NCI-H1092 treated with DMSO at 0.1 percent for 48 hours (cell line): ENCODE results near the gene SRA1.
"Not testable (repeated sequence)": the region's sequence is repeated elsewhere in the genome, so short reads cannot be mapped to it uniquely, and the experiment has no call there.

Experiments
- DNase-seq: peaks from one replicate; lab custom pipeline; 2025; lab: John Stamatoyannopoulos, UW

SRA1 gene

DNA sequence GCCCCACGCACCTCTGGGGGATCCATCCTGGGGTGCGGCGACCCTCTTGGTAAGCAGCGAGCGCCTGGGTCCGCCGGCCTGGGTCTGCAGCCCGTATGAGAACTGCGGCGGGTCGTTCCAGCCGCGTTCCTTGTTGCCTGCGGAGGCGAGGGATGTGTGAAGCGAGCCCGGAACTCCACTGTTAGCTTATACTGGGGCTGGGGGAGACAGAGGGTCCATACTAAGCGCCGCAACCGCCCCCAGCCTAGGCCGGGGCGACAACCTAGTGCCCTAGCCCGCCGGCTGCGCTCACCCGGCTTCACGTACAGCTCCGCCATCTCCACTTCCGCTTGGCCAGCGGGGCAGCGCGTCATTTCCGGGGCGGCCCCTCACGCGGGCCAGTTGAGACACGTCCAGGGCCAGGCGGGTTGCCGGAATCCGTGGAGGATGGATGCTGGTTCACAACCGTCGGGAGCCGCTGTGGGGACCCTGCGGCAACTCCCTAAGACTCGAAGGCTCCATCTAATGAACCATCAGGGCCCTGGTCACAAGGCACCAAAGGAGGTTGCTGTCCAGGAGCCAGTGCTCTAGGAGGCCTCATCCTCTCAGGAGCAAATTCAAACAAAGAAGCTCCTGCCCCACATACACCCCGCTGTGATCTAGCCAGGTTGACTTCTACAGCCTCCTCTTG lies at the start of gene SRA1:
Gene SRA1, minus strand, starts transcription at position 338 of the 670 bp plus-strand sequence. Its CDS starts 21 bp downstream, at position 317.
- DNase-seq, result peak; percentile 82

DNA sequence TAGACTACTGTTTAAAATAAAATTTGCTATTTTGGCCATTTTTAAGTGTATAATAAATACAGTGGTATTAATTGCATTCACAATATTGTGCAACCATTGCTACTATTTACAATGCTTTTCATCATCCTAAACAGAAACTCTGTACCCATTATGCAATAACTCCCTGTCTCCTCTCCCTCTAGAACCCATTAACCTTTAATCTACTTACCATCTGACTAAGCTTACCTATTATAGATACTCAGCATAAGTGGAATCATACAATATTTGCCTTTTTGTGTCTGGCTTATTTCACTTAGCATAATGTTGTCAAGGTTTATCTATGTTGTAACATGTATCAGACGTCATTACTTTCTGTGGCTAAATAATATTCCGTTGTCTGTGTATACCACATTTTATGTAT lies 49.8 kb upstream of the SRA1 start:
- DNase-seq, result no peak

DNA sequence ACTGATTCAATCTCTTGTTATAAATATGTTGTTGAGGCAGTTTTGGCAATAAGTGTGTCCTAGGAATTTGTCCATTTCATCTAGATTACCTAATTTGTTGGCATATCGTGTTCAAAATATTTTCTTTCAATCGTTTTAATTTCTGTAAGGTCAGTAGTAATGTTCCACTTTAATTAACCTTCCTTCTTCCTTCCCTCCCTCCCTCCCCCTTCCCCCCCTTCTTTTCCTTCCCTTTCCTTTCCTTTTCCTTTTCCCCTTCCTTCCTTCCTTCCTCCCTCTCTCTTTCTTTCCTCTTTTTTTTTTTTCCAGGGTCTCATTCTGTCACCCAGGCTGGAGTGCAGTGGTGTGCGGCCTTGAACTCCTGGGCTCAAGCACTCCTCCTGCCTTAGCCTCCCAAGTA lies 48.6 kb upstream of the SRA1 start:
- DNase-seq, result no peak

DNA sequence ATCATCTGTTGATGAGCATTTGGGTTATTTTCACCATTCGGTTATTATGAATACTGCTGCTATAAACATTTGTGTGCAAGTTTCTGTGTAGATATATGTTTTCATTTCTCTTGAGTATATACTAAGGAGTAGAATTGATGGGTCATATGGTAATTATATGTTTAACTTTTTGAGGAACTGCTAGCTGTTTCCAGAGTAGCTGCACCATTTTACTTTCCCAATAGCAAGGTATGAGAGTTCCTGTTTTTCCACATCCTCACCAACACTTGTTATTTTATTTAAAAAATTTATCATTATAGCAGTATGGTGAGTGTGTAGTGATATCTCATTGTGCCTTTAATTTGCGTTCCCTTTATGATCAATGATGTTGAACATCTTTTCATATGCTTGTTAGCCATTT lies 46.5 kb upstream of the SRA1 start:
- DNase-seq, result no peak

DNA sequence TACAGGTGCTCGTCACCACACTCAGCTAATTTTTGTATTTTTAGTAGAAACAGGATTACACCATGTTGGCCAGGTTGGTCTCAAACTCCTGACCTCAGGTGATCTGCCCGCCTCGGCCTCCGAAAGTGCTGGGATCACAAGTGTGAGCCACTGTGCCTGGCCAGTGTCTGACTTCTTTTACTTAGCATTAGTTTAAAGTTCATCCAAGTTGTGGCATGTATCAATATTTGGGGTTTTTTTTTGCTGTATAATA lies 46.1 kb upstream of the SRA1 start:
- DNase-seq, result not testable (repeated sequence)

DNA sequence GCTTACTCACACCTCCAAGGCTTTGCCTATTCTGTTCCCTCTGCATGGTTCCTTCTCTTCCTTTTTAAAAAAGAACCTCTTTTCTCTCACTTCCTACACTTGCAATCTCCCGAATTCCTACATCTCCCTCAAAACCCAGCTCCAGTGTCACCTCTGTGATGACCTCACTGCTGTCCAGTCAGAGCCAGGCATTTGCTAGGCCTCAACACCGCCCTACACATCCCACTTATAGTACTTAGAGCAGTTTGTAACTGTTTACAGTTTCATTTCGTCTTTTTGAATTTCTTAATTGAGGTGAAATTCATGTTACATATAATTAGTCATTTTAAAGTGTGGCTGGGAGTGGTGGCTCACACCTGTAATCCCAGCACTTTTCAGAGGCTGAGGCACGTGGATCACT lies 44.9 kb upstream of the SRA1 start:
- DNase-seq, result no peak

DNA sequence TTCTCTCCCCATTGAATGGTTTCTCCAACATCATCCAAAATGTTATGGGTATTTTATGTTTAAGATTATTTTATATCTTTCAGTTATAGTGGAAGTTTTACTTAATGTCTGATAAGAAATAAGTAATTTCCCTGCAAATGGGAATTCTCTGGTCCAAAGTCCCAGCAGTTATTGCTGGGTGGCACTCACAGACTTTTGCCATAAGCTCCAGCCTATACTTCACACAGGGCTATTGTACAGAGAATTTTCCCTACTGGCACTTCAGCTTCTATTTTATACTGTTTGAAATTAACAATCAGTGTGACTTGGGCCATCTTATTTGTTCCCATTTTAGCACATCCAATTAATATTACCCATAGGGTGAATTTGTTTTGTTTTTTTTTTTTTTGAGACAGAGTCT lies 42.8 kb upstream of the SRA1 start:
- DNase-seq, result no peak

DNA sequence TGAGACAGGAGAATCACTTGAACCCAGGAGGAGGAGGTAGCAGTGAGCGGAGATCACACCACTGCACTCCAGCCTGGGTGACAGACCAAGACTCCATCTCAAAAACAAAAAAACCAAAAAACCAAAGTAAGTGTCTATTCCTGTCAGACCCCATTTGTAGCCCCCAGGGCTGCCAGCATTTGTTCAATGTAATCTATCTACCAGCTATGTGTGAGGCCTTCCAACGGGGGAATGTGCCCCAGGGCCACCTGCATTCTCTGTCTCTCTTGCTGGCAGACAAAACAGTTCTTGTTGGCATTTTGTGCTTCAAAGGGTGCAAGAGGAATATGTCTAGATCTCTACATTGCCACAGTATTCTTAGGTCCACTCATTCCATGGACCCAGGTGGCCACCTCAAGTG lies 41.6 kb upstream of the SRA1 start:
- no peak for DNase-seq

DNA sequence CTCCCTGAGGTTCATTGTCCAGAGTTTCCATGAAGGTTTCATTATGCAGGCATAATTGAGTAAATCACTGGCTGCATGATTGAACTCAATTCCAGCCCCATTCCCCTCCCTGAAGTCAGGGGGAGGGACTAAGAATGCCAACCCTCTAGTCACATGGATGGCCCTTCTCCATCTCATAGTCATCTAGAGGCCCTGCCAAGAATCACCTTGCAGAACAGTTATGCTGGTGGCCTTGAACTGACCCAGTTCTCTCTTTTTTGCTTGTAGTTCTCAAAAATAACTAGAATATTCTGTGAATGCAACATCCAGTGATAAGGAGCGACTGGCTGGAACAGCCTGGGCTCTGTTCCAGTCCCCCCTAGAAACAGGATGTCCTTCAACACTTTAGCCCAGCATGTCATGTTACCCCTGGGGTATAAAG lies 39.1 kb upstream of the SRA1 start:
- DNase-seq, result no peak

DNA sequence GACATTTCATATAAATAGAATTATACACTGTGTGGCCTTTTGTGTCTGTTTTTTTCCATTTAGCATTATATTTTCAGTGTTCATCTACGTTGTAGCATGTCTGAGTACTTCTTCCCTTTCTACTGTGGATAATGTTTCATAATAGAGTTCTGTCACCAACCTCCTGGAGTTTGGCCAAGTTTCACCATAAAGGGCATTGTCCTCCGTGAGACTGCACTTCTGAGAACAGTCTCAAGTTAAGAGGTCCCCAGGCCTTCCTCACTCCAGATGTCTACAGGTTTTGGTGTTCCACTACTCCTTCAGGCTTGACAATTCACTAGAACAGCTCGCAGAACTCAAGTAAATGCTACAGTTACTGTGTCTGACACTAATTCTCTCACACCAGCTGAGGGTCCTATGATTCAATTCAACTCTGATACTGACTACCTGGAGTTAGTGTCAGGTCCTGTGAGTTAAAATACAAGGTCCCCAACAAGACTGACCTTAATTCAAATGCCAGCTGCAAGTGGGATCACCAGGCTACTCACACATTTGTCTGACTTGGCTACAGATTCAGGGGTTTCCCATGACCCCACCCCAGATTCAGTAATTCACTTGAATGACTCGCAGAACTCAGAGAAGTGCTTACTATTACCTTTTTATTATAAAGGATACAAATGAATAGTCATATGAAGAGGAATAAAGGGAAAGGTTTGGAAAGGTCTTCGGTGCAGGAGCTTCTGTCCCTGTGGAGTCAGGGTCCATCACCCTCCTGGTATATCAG lies 38.4 kb upstream of the SRA1 start:
- DNase-seq, result no peak

DNA sequence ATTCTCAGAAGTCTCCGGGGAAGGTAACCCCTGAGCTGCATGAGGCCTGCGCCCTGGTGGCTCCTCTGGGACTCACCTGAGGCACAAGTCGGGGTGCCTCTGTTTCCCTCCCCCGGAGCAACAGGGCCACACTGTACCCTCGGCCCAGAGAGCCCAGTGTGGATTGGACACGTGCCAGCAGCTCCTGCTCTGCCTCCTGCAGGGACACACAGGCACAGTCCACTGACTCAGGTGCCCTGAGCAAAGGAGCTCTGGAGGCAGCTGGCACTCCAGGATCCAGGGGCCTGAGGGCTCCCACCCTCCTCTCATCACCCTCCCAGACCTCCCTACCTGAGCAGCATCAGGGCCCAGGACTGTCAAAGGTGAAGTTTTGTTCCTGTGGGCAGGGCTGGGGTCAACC lies 36.9 kb upstream of the SRA1 start:
- no peak for DNase-seq

DNA sequence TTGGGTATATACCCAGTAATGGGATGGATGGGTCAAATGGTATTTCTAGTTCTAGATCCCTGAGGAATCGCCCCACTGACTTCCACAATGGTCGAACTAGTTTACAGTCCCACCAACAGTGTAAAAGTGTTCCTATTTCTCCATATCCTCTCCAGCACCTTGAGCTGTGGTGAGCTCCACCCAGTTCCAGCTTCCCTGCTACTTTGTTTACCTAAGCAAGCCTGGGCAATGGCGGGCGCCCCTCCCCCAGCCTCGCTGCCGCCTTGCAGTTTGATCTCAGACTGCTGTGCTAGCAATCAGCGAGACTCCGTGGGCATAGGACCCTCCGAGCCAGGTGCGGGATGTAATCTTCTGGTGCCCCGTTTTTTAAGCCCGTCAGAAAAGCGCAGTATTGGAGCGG lies 35.8 kb upstream of the SRA1 start:
- DNase-seq, result not testable (repeated sequence)

DNA sequence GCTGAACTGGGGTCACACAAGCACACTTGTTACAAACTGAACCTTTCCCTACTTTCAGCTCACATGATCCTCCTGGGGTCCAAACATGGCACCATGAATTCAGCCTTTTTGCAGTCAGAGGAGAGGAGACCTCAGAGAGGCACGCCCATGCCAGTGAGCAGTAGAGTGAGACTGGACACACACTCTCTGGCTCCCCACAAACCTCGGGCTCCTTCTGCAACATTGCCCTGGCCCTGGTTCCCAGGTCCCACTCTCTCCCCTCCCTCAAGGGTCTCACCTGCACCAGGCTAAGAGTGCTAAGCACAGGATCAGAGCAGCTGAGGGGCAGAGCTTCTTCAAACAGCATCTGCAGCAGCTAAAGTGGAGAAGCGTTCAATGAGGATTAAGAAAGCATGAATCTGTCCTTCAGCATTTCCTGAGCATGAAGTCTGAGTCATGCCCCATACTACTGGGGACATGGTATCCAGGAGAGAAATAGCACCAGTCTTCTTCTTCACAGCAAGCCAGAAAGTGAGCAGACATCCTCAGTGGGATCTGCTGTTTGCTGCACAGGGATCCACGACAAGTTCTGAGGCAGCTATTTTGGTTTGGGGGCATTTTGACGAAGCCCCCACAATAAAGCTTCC lies 34.6 kb upstream of the SRA1 start:
- no peak for DNase-seq

DNA sequence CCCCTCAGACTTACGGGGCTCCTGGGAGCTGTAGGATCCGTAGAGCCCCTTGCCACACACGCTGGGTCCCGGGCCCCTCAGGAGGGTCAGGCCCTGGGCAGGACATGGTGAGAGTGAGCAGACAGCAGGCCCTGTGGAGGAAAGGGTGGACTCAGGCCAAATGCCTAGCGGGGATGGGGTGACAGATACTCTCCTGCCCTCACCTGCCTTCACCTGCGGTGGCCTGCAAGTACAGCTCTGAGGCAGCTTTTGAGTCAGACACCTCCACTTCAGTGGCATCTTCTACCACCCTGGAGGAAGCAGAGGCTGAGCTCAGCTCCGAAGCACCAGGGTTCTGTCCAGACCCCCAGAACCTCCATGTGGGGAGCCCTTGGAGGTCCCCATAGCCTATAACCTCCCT lies 33.6 kb upstream of the SRA1 start:
- DNase-seq, result no peak

DNA sequence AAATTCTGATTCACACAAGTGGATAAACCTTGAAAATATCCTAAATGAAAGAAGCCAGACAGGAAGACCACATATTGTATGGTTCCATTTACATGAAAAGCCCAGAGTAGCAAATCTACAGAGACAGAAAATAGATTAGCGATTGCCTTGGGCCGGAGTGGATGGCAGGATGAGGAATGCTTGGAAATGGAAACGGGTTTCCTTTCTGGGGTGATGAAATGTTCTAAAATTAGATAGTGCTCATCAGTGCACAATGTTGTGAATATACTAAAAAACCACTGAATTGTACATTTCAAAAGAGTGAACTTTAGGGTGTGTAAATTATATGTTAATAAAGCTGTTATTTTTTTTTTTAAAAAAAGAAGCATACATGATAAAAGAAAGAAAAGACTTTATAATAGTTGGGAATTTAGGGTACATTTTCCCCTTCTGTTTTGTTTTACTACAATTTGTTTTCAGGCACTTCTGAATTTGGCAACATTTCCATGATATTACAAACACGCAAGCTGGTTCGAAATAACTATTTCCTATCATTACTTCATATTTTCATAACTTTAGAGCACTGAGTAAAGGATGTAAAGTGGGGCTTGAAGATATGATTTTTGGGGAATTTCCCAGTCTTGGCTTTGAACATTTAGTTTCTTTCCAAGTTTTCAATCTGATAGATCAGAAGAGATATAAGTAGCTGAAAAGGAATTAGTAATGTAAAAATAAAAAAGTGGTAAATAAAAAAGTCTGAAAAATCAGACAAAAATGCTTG lies 31.2 kb upstream of the SRA1 start:
- no peak for DNase-seq

DNA sequence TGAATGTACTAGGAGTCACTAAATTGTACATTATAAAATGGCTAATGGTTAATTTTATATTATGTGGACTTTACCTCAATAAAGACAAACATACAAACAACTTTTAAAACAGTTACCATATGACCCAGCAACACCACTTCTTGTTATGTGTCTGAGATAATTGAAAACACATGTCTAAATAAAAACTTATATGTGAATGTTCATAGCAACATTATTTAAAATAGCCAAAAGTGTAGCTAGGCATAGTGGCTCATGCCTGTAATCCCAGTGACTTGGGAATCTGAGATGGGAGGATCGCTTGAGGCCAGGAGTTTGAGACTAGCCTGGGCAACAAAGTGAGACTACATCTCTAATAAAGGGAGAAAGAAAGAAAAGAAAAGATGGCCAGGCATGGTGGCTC lies 30.2 kb upstream of the SRA1 start:
- DNase-seq, result no peak

DNA sequence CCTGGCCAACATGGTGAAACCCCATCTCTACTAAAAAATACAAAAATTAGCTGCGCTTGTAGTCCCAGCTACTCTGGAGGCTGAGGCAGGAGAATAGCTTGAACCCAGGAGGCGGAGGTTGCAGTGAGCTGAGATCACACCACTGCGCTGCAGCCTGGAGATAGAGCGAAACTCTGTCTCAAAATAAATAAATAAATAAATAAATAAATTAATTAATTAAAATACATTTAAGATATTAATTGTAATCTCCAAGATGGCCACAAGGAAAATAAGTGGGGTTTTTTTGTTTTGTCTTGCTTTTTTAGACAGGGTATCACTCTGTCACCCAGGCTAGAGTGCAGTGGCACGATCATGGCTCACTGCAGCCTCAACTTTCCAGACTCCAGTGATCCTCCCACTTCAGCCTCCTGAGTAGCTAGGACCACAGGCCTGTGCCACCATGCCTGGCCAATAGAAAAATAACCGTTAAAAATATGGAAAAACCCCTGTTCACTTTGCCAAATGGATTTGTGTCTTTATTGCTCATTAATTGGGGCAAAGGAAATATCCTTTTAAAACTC lies 22.0 kb upstream of the SRA1 start:
- DNase-seq, result not testable (repeated sequence)

DNA sequence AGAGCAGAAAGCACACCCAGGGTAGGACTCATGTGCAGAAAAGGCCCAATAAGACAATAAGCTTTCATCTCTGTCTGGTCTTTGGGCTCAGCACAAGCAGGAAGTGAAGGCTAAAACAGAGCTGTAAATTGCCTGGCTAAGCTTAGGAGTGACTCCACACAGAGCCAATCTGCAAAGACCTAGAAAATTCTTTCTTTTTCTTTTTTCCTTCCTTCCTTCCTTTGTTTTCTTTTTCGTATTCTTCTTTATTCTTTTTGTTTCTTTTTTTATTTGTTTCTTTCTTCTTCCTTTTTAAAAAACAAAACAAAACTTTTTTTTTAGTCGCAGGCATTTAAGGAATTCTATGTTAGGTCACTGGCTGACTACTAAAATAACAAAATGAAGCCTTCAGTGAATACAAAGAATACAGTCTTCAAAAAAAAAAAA lies 19.5 kb upstream of the SRA1 start:
- no peak for DNase-seq

DNA sequence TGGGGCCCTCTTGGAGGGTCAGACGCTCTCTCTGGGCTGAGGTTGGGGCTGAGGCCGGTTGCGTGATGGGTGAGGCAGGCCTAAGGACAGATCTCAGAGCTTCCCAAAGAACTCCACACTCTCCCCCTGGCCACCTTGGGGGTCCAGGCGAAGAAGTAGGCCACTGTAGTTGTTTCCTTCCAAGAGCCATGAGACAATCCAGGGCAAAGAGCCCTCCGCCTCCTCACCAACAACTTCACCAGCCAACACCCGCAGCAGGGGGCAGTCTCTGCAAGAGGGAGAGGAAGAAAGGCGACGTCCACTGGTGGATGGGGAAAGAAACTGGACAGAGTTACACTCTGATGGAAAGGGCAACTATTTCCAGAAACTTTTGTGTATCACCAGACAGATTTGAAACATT lies 18.0 kb upstream of the SRA1 start:
- no peak for DNase-seq

DNA sequence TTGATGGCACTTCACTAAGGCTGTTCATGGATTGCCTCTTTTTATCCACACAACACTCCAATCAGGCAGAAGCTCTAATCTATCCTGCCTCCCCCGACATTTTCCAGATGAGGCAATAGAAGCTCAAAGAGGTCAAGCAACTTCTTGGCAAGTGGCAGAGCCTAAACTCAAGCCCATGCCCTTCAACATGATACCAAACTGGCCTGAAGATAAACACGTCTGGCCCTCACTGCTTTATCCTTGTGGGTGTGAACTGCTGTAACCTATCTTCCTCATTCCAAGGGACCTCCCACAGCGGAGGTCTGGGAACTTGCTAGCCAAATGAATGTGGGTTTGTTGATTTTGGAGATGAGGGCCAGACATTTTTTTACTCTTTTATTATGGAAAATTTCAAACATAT lies 16.9 kb upstream of the SRA1 start:
- no peak for DNase-seq

DNA sequence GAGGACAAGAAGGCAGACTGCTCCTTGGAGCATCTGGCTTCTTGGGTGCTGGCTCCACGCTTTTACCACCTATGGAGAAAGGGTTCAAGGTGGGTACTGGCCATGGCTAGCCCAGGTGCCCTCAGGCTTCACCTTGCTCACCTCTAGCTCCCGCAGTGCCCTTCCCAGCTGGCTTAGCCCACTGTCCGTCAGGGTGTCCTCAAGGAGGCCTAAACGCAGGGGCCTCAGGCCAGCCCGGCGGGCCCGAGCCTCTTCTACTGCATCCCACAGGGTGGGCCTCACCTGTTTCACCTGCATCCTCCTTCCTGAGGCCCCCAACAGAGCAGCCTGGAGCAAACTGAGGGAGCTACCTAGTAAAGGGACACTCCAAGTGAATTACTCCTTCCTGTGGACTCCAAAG lies 16.4 kb upstream of the SRA1 start:
- DNase-seq, result no peak

DNA sequence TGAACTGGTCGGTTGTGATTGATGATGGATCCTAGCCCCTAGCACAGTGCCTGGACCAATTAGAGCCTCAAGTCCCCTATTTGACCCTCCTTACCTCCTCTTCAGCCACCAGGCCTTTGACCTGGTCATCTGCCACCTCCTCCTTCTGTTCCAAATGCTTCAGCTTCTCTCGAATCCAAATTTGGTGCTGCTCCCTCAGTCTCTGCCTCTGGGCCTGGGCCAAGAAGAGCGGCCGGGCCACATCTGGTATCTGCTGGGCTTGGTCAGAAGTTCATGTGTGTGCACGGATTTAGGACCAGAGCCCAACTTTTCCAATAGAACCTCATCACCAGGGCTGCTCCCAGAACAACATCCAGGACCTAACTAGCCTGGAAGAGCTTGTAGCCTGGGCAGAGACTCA lies 13.8 kb upstream of the SRA1 start:
- DNase-seq, result no peak

DNA sequence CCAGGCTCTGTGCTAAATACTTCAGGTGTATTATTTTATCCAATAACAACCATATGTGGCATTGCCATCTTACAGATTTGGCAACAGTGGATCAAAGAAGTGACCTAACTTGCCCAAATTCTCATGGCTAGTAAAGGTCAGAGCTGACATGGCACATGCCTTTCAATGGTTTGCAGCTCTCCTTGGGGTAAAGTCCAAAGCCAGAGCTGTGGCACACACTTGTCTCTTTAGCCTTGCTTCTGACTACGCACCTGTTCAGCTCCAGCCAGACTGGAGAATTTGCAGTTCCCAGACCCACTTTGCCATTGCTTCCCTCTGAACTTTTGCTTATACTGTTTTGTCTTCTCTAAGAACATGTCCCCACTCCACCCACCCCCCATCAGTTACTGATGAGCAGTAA lies 13.2 kb upstream of the SRA1 start:
- DNase-seq, result no peak
